ENCODE measurements around the gene SYNDIG1.

DNA sequence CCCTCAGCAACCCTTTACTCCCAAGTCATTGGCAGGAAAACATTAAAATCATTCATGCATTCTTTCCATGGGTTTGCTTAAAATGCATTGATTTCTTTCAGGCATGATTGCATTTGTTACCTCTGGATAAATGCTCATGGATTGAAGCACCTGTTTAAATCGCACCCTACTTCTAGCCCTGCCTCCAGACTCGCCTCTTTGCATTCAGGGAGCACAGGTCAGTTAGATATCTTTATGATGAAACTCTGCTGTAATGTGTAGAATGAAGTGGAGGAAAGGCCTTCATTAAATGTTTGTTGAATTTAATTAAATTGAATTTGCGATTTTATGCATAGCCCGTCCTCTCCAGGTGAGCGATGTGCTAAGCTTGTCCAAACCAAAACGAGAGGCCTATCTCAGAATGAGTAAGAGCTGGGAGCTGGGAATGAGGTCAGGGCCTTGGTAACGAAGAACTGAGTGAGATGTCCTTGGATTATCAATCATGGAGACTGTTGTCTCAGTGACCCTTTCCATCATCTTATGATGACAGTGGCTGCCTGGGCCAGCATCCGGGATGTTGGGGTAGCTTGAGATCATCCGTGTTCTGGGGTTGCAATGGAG, 210.1 kb downstream of the SYNDIG1 start:
- no peak for TF ChIP-seq HDGF (IDR thresholded peaks at IDR 0.05; ENCODE audit: borderline replicate concordance)
- no peak for TF ChIP-seq TARDBP (IDR thresholded peaks at IDR 0.05)
- no peak for TF ChIP-seq FOXA1 (IDR thresholded peaks at IDR 0.05)
- TF ChIP-seq SP1 (IDR thresholded peaks at IDR 0.05), result no peak
- no peak for TF ChIP-seq ZNF384 (IDR thresholded peaks at IDR 0.05)
- no peak for TF ChIP-seq SUZ12 (IDR thresholded peaks at IDR 0.05)
- TF ChIP-seq LEF1 (IDR thresholded peaks at IDR 0.05; ENCODE audit: borderline replicate concordance), result no peak
- TF ChIP-seq, protein P1, sequence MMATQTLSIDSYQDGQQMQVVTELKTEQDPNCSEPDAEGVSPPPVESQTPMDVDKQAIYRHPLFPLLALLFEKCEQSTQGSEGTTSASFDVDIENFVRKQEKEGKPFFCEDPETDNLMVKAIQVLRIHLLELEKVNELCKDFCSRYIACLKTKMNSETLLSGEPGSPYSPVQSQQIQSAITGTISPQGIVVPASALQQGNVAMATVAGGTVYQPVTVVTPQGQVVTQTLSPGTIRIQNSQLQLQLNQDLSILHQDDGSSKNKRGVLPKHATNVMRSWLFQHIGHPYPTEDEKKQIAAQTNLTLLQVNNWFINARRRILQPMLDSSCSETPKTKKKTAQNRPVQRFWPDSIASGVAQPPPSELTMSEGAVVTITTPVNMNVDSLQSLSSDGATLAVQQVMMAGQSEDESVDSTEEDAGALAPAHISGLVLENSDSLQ (IDR thresholded peaks at IDR 0.05), result no peak
- TF ChIP-seq FOXM1 (IDR thresholded peaks at IDR 0.05; ENCODE audit: borderline replicate concordance), result no peak
- no peak for TF ChIP-seq FOXK2 (IDR thresholded peaks at IDR 0.05)
